ENCODE measurements around the gene ACMSD.

GRCh38 chr2:134882773-134883172 lies 44.4 kb downstream of the ACMSD start:
- no peak for TF ChIP-seq POLR2A (conservative IDR thresholded peaks at IDR 0.05)
- no peak for TF ChIP-seq POLR2AphosphoS5 (IDR thresholded peaks at IDR 0.05; ENCODE audit: control insufficient read depth, insufficient read depth, low read depth, low read length)
- TF ChIP-seq GATAD2A (IDR thresholded peaks at IDR 0.05), result no peak
- no peak for TF ChIP-seq TCF7 (IDR thresholded peaks at IDR 0.05; ENCODE audit: borderline replicate concordance)
- no peak for TF ChIP-seq CTCF (IDR thresholded peaks at IDR 0.05 in 2 of 3, conservative IDR thresholded peaks at IDR 0.05 in 1 of 3; ENCODE audit: insufficient read depth in 2 of 3, low read depth in 1 of 3, low read length in 3 of 3)
- TF ChIP-seq ZNF217 (CRISPR knock-in tag; IDR thresholded peaks at IDR 0.05), result no peak
- TF ChIP-seq, protein P1, sequence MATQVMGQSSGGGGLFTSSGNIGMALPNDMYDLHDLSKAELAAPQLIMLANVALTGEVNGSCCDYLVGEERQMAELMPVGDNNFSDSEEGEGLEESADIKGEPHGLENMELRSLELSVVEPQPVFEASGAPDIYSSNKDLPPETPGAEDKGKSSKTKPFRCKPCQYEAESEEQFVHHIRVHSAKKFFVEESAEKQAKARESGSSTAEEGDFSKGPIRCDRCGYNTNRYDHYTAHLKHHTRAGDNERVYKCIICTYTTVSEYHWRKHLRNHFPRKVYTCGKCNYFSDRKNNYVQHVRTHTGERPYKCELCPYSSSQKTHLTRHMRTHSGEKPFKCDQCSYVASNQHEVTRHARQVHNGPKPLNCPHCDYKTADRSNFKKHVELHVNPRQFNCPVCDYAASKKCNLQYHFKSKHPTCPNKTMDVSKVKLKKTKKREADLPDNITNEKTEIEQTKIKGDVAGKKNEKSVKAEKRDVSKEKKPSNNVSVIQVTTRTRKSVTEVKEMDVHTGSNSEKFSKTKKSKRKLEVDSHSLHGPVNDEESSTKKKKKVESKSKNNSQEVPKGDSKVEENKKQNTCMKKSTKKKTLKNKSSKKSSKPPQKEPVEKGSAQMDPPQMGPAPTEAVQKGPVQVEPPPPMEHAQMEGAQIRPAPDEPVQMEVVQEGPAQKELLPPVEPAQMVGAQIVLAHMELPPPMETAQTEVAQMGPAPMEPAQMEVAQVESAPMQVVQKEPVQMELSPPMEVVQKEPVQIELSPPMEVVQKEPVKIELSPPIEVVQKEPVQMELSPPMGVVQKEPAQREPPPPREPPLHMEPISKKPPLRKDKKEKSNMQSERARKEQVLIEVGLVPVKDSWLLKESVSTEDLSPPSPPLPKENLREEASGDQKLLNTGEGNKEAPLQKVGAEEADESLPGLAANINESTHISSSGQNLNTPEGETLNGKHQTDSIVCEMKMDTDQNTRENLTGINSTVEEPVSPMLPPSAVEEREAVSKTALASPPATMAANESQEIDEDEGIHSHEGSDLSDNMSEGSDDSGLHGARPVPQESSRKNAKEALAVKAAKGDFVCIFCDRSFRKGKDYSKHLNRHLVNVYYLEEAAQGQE (IDR thresholded peaks at IDR 0.05; ENCODE audit: borderline replicate concordance), result no peak
- TF ChIP-seq, protein P1 (CRISPR knock-in tag; IDR thresholded peaks at IDR 0.05; ENCODE audit: low read depth), result no peak
- TF ChIP-seq YBX1 (IDR thresholded peaks at IDR 0.05), result no peak
- TF ChIP-seq EZH2 (IDR thresholded peaks at IDR 0.05; ENCODE audit: borderline replicate concordance, low read depth, low read length), result no peak
- no peak for TF ChIP-seq EP300 (IDR thresholded peaks at IDR 0.05; ENCODE audit: low read length)
- no peak for TF ChIP-seq TCF7L2 (IDR thresholded peaks at IDR 0.05; ENCODE audit: low read depth, low read length)
- no peak for TF ChIP-seq U2AF2 (optimal IDR thresholded peaks at IDR 0.05; ENCODE audit: low read depth, low read length)
- TF ChIP-seq FOXM1 (IDR thresholded peaks at IDR 0.05; ENCODE audit: low read depth), result no peak
- no peak for TF ChIP-seq FOXM1 (CRISPR knock-in tag; IDR thresholded peaks at IDR 0.05; ENCODE audit: low read depth)
